Thymus (tissue), 11 donors: Measurements from ENCODE around the gene KAT7. TPM values are rescaled to one million over a fixed set of nuclear protein-coding genes. Genes with fewer than 3 reads are reported as not detected.
"Not testable (repeated sequence)": the region's sequence is repeated elsewhere in the genome, so short reads cannot be mapped to it uniquely, and the experiment has no call there.

Experiments used
- DNase-seq, 9 donors: peaks; one replicate each; pipeline ENCODE4 v3.0.0-alpha.2; 2013; ENCODE audit warnings: low spot score in 9 of 9, low read depth in 6 of 9, missing footprints in 1 of 9
- H3K27ac ChIP-seq, 2 donors: one replicate each; pipeline ENCODE4 v1.5.1; 2013; ENCODE audit warnings: control low read depth in 1 of 2, low read depth in 1 of 2, low read length in 1 of 2, mild to moderate bottlenecking in 1 of 2, moderate library complexity in 1 of 2
- H3K27me3 ChIP-seq, 2 donors: one replicate each; pipeline ENCODE4 v1.5.1; 2013; ENCODE audit warnings: low read length in 1 of 2; ENCODE audit not compliant: control insufficient read depth in 2 of 2, insufficient read depth in 1 of 2
- H3K36me3 ChIP-seq, 2 donors: one replicate each; pipeline ENCODE4 v1.5.1; 2013; ENCODE audit warnings: low read length in 1 of 2, mild to moderate bottlenecking in 1 of 2, moderate library complexity in 1 of 2; ENCODE audit not compliant: control insufficient read depth in 2 of 2, insufficient read depth in 2 of 2
- H3K4me1 ChIP-seq, 2 donors: one replicate each; pipeline ENCODE4 v1.5.1; 2013; ENCODE audit warnings: low read length in 2 of 2; ENCODE audit not compliant: control insufficient read depth in 2 of 2, insufficient read depth in 2 of 2
- H3K4me3 ChIP-seq, 2 donors: one replicate each; pipeline ENCODE4 v1.5.1; 2013; ENCODE audit warnings: low read length in 2 of 2, control low read depth in 1 of 2, mild to moderate bottlenecking in 1 of 2
- H3K9me3 ChIP-seq, 2 donors: one replicate each; pipeline ENCODE4 v1.5.1; 2013; ENCODE audit warnings: low read length in 1 of 2, mild to moderate bottlenecking in 1 of 2; ENCODE audit not compliant: control insufficient read depth in 2 of 2, insufficient read depth in 1 of 2
- WGBS: extraction: QIAGEN DNeasy Blood & Tissue Kit; methylation state at CpG from one replicate; pipeline ENCODE4 v1.1.7; 2013; 5-methylcytosine and 5-hydroxymethylcytosine counted together
- polyA plus RNA-seq: library from polyadenylated mRNA; stranded (reverse); fragments of 200-250 nt; gene quantifications from one replicate; pipeline ENCODE4 v1.2.3, GENCODE V29; 2013
- total RNA-seq: library from RNA; stranded (reverse); fragments of 120-200 nt; gene quantifications from one replicate; pipeline ENCODE4 v1.2.4, GENCODE V29; 2013
- donor health status: healthy.

Gene KAT7
- total and polyA plus RNA-seq, 2 donors: 14.2 to 28.9 TPM

- 68% methylated on average over 2 of the region's 2 CpGs for WGBS
- DNase-seq: no peak
- Histone ChIP-seq H3K9me3 (no peaks in the 10 kb centered on the region), H3K4me1 (no peaks in the 10 kb centered on the region), H3K27ac (no peak overlapping the region), H3K27me3 (no peaks in the 10 kb centered on the region), H3K36me3 (peaks cover 71 to 96% of the 10 kb centered on the region in 2 donors), H3K4me3 (no peak overlapping the region)
Measured at GRCh38 chr17:49825645-49826044, 37.2 kb downstream of the KAT7 start.

- not testable (repeated sequence) for H3K4me3 ChIP-seq, DNase-seq, H3K27ac ChIP-seq, H3K4me1 ChIP-seq, H3K9me3 ChIP-seq, H3K27me3 ChIP-seq
- WGBS: 94% methylated on average over 2 of the region's 2 CpGs
- H3K36me3 ChIP-seq: peaks cover 68 to 88% of the 10 kb centered on the region in 2 donors
Measured at GRCh38 chr17:49828325-49828724, 39.8 kb downstream of the KAT7 start.

- Histone ChIP-seq H3K9me3 (no peaks in the 10 kb centered on the region), H3K4me3 (no peak overlapping the region), H3K36me3 (peaks cover 68 to 88% of the 10 kb centered on the region in 2 donors), H3K4me1 (no peaks in the 10 kb centered on the region), H3K27ac (no peak overlapping the region), H3K27me3 (no peaks in the 10 kb centered on the region)
- DNase-seq: no peak
- 98% methylated on average over 2 of the region's 2 CpGs for WGBS
Measured at GRCh38 chr17:49829026-49829425, 40.5 kb downstream of the KAT7 start.

- H3K4me3 ChIP-seq: no peak overlapping the region
- no peak overlapping the region for H3K27ac ChIP-seq
- WGBS: 91% methylated on average over 1 of the region's 1 CpG
- peaks cover 67 to 80% of the 10 kb centered on the region in 2 donors for H3K36me3 ChIP-seq
- no peaks in the 10 kb centered on the region for H3K9me3 ChIP-seq
- no peaks in the 10 kb centered on the region for H3K27me3 ChIP-seq
- H3K4me1 ChIP-seq: no peaks in the 10 kb centered on the region
- no peak for DNase-seq
Measured at GRCh38 chr17:49830605-49831004, 42.1 kb downstream of the KAT7 start.

GRCh38 chr17:49832840-49833599 lies 44.5 kb downstream of the KAT7 start:
- 80% methylated on average over 7 of the region's 7 CpGs for WGBS
- H3K9me3 ChIP-seq: no peaks in the 10 kb centered on the region
- H3K27me3 ChIP-seq: no peaks in the 10 kb centered on the region
- no peak for DNase-seq
- H3K36me3 ChIP-seq: peaks cover 50 to 61% of the 10 kb centered on the region in 2 donors
- no peak overlapping the region for H3K4me3 ChIP-seq
- no peaks in the 10 kb centered on the region for H3K4me1 ChIP-seq
- H3K27ac ChIP-seq: no peak overlapping the region

- H3K27ac ChIP-seq: no peak overlapping the region
- WGBS: 98% methylated on average over 19 of the region's 19 CpGs
- no peaks in the 10 kb centered on the region for H3K9me3 ChIP-seq
- no peak overlapping the region for H3K4me3 ChIP-seq
- no peaks in the 10 kb centered on the region for H3K27me3 ChIP-seq
- no peak for DNase-seq
- peaks cover 44 to 51% of the 10 kb centered on the region in 2 donors for H3K36me3 ChIP-seq
- H3K4me1 ChIP-seq: no peaks in the 10 kb centered on the region
Measured at GRCh38 chr17:49834118-49834743, 45.8 kb downstream of the KAT7 start.

GRCh38 chr17:49835472-49835871 lies 47.0 kb downstream of the KAT7 start:
- no peaks in the 10 kb centered on the region for H3K9me3 ChIP-seq
- H3K4me1 ChIP-seq: no peaks in the 10 kb centered on the region
- WGBS: 99% methylated on average over 7 of the region's 7 CpGs
- H3K36me3 ChIP-seq: peaks cover 38 to 40% of the 10 kb centered on the region in 2 donors
- H3K27ac ChIP-seq: no peak overlapping the region
- H3K4me3 ChIP-seq: no peak overlapping the region
- no peak for DNase-seq
- no peaks in the 10 kb centered on the region for H3K27me3 ChIP-seq

GRCh38 chr17:49836111-49837030 lies 47.9 kb downstream of the KAT7 start:
- WGBS: 94% methylated on average over 16 of the region's 16 CpGs

GRCh38 chr17:49839455-49839854 lies 51.0 kb downstream of the KAT7 start:
- Histone ChIP-seq H3K36me3 (peaks cover 10 to 11% of the 10 kb centered on the region in 2 donors), H3K9me3 (no peaks in the 10 kb centered on the region), H3K4me1 (no peaks in the 10 kb centered on the region), H3K27me3 (no peaks in the 10 kb centered on the region), H3K4me3 (no peak overlapping the region), H3K27ac (no peak overlapping the region)
- 93% methylated on average over 5 of the region's 5 CpGs for WGBS
- DNase-seq: no peak

More at GRCh38 chr17:49836111-49837030, 47.9 kb downstream of the KAT7 start:
- H3K27ac ChIP-seq: no peak overlapping the region
- no peak for DNase-seq
- no peaks in the 10 kb centered on the region for H3K27me3 ChIP-seq
- no peaks in the 10 kb centered on the region for H3K9me3 ChIP-seq
- H3K36me3 ChIP-seq: peaks cover 33% of the 10 kb centered on the region in 2 donors
- H3K4me1 ChIP-seq: no peaks in the 10 kb centered on the region
- no peak overlapping the region for H3K4me3 ChIP-seq
